A549 treated with AZD2906 at 1 μM for 4 hours (cell line): ENCODE measurements around the gene IDI2. TPM values are rescaled to one million over a fixed set of nuclear protein-coding genes. Genes with fewer than 3 reads are reported as not detected.

ENCODE experiments used
- total RNA-seq: library from RNA; stranded (reverse); fragments of 200-300 nt; extraction: Qiagen RNA extraction; gene quantifications from 5 replicates; pipeline ENCODE4 v1.2.3, GENCODE V29; 2022

The IDI2 gene
- total RNA-seq: 0.05 to 0.10 TPM (median 0.09 TPM) in 3 of 5 replicates, not detected in the others

DNA sequence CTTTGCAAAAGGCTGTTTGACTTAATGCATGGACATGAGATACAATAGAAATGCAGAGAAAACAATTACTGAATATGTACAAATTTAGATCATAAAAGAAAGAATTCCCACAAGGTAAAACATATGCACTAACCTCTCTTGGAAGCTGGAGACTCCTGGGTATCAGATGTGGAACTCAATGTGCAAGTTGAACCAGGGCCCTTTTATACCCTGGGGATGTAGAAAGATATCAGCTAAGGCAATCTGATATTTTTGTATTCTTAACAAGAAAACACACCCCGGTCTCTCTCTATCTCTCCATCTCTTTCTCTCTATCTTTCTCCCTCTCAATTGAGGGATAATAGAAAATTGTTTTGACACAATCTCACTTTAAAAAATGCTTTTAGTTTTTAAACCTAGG lies at the start of gene IDI2:
Gene IDI2, minus strand, starts transcription at position 177 of the 400 bp plus-strand sequence. CDS start 1,136 bp downstream, outside the sequence.

DNA sequence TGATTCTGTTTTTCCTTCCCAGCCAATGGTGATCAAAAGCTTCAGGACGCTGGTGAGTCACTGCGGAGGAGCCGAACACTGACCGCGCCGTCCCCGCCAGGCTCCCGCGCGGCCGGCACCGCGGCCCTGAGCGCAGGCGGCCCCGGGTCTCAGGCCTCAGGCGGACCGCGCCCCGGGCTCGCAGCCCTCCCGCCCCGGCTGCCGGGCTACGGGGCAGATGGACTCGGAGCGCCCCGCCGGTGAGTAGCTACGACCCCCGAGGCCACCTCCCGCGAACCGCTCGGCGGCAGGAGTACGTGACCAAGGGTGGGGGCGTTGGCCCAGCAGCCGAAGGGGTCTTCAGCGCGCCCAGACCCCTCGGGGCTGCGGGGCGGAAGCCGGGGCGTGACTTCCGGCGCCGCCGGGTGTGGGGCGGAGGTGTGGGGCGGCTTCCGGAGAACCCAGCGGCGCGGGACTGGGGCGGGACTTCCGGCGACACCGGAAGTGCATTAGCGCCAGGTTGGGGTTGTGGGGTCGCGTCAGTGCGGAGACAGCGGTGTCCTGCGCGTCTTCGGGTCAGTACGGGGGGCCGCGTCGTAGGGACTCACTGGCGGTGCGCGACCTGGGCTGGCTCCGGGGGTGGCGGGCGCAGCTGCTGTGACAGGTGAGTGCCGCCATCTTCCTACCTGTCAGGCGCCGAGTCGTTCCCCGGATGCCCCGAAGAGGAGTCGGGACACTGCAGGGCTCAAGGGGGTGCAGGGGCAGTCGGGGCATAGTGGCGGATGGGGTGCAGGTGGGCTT lies 30.9 kb upstream of the IDI2 start, which contains the start of gene WDR37:
Gene WDR37, plus strand, starts transcription at position 60 of the 780 bp plus-strand sequence. CDS start 15,771 bp downstream, outside the sequence.

DNA sequence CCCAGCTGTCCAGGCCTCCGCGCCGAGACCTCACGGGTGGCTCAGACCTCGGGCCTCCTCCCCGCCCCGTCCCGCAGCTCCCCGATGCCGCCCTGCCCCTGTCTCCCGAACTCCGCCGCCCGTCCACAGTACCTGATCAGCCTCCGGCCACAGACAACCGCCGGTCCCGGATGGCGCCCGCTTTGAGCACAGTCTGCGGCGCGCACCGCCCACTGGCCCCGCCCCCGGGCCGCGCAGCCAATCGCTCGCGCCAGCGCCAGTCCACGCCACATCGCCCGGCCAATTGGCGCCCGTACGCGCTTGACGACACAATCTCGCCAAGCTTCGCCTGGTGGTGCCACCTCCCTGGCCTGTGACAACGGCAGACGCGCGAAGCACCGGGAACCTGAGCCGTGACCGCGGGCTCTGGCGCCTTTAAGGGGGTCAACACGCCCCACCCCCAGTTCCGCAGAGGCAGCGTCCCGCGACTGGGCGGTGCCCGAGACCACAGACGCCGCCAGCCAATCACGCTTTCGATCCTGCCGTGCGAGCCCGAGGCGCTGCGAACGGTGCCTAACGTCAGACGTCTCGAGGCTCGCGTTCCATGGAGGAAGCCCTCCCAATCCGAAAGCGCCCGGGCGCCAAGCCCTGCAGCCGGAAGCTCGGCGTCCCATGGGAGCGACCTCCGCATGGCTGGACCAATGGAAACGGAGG lies 23.2 kb upstream of the IDI2 start, which contains the start of gene IDI1:
Gene IDI1, minus strand, starts transcription at position 388 of the 693 bp plus-strand sequence. Its CDS starts 116 bp downstream, at position 272.

DNA sequence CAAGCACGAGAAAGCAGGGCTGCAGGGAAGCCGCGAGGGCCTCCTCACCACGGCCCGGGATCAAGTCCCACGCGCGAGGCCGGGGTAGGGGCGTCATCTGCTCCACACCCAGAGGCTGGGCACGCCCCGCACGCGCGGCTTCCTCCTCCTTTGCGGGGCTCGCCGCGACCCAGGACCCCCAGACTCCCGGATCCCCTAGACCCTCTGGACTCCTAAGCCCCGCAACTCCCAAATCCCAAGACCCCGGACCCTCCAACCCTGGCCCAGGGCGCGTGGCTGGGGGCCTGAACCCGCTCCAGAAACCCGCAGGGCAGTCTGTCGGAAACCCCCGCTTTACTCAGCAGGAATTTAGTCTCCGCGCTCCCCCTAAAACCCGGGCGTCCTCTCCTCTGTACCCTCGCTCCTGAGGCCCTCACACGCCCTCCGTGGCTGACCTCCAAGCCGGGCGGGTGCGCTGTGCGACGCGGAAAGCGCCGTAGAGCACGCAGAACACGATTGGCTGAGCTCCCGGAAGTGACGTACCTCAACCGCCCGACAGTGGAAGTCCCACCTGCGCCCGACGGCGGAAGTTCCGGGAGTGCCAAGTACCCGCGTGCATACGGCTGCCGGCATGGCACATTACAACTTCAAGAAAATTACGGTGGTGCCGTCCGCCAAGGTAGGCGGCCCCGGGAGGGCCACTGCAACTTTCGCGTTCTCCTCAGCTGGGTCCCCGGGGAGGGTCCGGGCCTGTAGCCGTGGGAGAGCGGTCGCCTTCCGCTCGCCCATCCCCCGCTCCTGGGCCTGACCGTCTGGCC lies 37.6 kb downstream of the IDI2 start, which contains the start of gene GTPBP4:
Gene GTPBP4, plus strand, starts transcription at position 565 of the 797 bp plus-strand sequence. Its CDS starts 46 bp downstream, at position 611.

Other genes with a start within 250 kb of the IDI2 start
- 33.1 to 41.4 TPM (median 36.1 TPM) in 5 replicates for gene LARP4B, start 94.2 kb downstream of the IDI2 start, total RNA-seq
- gene GTPBP4, start 37.4 kb downstream of the IDI2 start, total RNA-seq: 94.1 to 128 TPM (median 96.1 TPM) in 5 replicates
- 31.1 to 35.4 TPM (median 34.4 TPM) in 5 replicates for gene IDI1, start 23.3 kb upstream of the IDI2 start, total RNA-seq
- gene WDR37, start 30.5 kb upstream of the IDI2 start, total RNA-seq: 8.0 to 9.2 TPM (median 8.5 TPM) in 5 replicates